Osteocyte (in vitro differentiated cells): ENCODE results near the gene BBS12. TPM values are rescaled to one million over a fixed set of nuclear protein-coding genes. Genes with fewer than 3 reads are reported as not detected.
A peak's percentile ranks its signal among the peaks of the same experiment; 100 is the strongest.

Source experiments
- DNase-seq: peaks from one replicate; pipeline ENCODE4 v3.0.0; 2021; ENCODE audit warnings: mixed read lengths; ENCODE audit not compliant: unreplicated experiment; ENCODE audit errors: extremely low spot score
- H3K27ac Mint-ChIP-seq: one replicate; pipeline ENCODE4 v1.8.0; 2021; ENCODE audit warnings: mild to moderate bottlenecking, mixed read lengths; ENCODE audit not compliant: unreplicated experiment
- H3K27me3 Mint-ChIP-seq: one replicate; pipeline ENCODE4 v1.8.0; 2021; ENCODE audit warnings: mixed read lengths; ENCODE audit not compliant: unreplicated experiment
- H3K36me3 Mint-ChIP-seq: one replicate; pipeline ENCODE4 v1.8.0; 2021; ENCODE audit warnings: mixed read lengths; ENCODE audit not compliant: unreplicated experiment
- H3K4me1 Mint-ChIP-seq: one replicate; pipeline ENCODE4 v1.8.0; 2021; ENCODE audit warnings: mixed read lengths; ENCODE audit not compliant: unreplicated experiment
- H3K4me3 Mint-ChIP-seq: one replicate; pipeline ENCODE4 v1.8.0; 2021; ENCODE audit warnings: mild to moderate bottlenecking, moderate library complexity, mixed read lengths; ENCODE audit not compliant: unreplicated experiment
- H3K9me3 Mint-ChIP-seq: one replicate; pipeline ENCODE4 v1.8.0; 2021; ENCODE audit warnings: mixed read lengths; ENCODE audit not compliant: unreplicated experiment
- CTCF ChIP-seq: fragments of 200-600 bp; sonication (generic); IDR thresholded peaks from 2 replicates; pipeline ENCODE4 v1.5.0; 2021; ENCODE audit warnings: antibody characterized with exemption, mild to moderate bottlenecking, moderate library complexity
- long read RNA-seq: library from polyadenylated mRNA; unstranded; transcript quantifications from one replicate; pipeline ENCODE4 v2.0.0, GENCODE V29; 2021
- total RNA-seq: library from RNA; stranded (reverse); gene quantifications from 2 replicates; pipeline ENCODE4 v1.2.1, GENCODE V29; 2021

BBS12 gene
- total RNA-seq = 3.3 and 3.6 TPM in 2 replicates
- long read RNA-seq, transcript BBS12-201 (2 exons, 3,244 nt) = major isoform, 63 of 66 reads
- long read RNA-seq, partial matches to known transcripts = 0 of 66 reads
- long read RNA-seq, other reads (novel, unspliced or antisense) = 3 of 66 reads

- TF ChIP-seq CTCF = peak; percentile 52
- Mint-ChIP-seq H3K4me3 (peak within 1 kb of the TSS; percentile 98), H3K4me1 (peaks cover 12% of the 10 kb centered on the region), H3K27me3 (no peaks in the 10 kb centered on the region), H3K27ac (peak within 1 kb of the TSS; percentile 99), H3K36me3 (peaks cover 6% of the 10 kb centered on the region), H3K9me3 (peaks cover 5% of the 10 kb centered on the region)
- DNase-seq = peak; percentile 99
Measured at GRCh38 chr4:122732329-122733026, at the start of gene BBS12. Gene BBS12 (plus strand): TSS chr4:122732704. CDS start chr4:122741893, 9,189 bp downstream.

GRCh38 chr4:122686691-122687090 is 45.8 kb upstream of the BBS12 start:
- Mint-ChIP-seq H3K27ac (no peak overlapping the region), H3K4me3 (no peak overlapping the region), H3K9me3 (no peaks in the 10 kb centered on the region), H3K36me3 (no peaks in the 10 kb centered on the region), H3K27me3 (no peaks in the 10 kb centered on the region), H3K4me1 (peaks cover 8% of the 10 kb centered on the region)
- DNase-seq = no peak
- TF ChIP-seq CTCF = no peak

GRCh38 chr4:122687531-122688061 is 44.9 kb upstream of the BBS12 start:
- no peak for TF ChIP-seq CTCF

GRCh38 chr4:122688529-122689140 is 43.9 kb upstream of the BBS12 start:
- Mint-ChIP-seq H3K36me3 (no peaks in the 10 kb centered on the region), H3K4me3 (no peak overlapping the region), H3K9me3 (no peaks in the 10 kb centered on the region), H3K27ac (no peak overlapping the region), H3K4me1 (peaks cover 8% of the 10 kb centered on the region), H3K27me3 (no peaks in the 10 kb centered on the region)
- DNase-seq = no peak
- TF ChIP-seq CTCF = no peak

More at GRCh38 chr4:122687531-122688061, 44.9 kb upstream of the BBS12 start:
- Mint-ChIP-seq H3K4me1 (peaks cover 8% of the 10 kb centered on the region), H3K27ac (peak overlapping the region; percentile 68), H3K9me3 (no peaks in the 10 kb centered on the region), H3K4me3 (no peak overlapping the region), H3K27me3 (no peaks in the 10 kb centered on the region), H3K36me3 (no peaks in the 10 kb centered on the region)
- DNase-seq = no peak

- TF ChIP-seq CTCF = no peak
- Mint-ChIP-seq H3K27me3 (no peaks in the 10 kb centered on the region), H3K27ac (no peak overlapping the region), H3K36me3 (no peaks in the 10 kb centered on the region), H3K9me3 (no peaks in the 10 kb centered on the region), H3K4me3 (no peak overlapping the region), H3K4me1 (peaks cover 13% of the 10 kb centered on the region)
- no peak for DNase-seq
Measured at GRCh38 chr4:122689972-122690371, 42.5 kb upstream of the BBS12 start.
